Tibial artery (tissue), 4 donors: ENCODE measurements around the gene ACTG2.
"Not testable (repeated sequence)": the region's sequence is repeated elsewhere in the genome, so short reads cannot be mapped to it uniquely, and the experiment has no call there.

Experiments used
- DNase-seq, 2 donors: peaks; one replicate each; pipeline ENCODE4 v3.0.0-alpha.2; 2019
- H3K27ac ChIP-seq, 2 donors: fragments of 200-600 bp; sonication (generic) in 1 of 2; 1 replicate in 1 of 2; 2 replicates in 1 of 2; pipeline ENCODE4 v1.5.1; 2018 to 2019; ENCODE audit warnings: mild to moderate bottlenecking in 1 of 2
- H3K27me3 ChIP-seq, 2 donors: fragments of 200-600 bp; sonication (generic) in 1 of 2; one replicate each; pipeline versions ENCODE4 v1.5.1 to v1.6.0; 2016 to 2019
- H3K36me3 ChIP-seq, 3 donors: fragments of 200-600 bp; sonication (generic) in 2 of 3; one replicate each; pipeline ENCODE4 v1.5.1; 2016 to 2019; ENCODE audit warnings: mild to moderate bottlenecking in 2 of 3
- H3K4me1 ChIP-seq, 4 donors: fragments of 200-600 bp; sonication (generic) in 2 of 4; 1 replicate in 3 of 4; 2 replicates in 1 of 4; pipeline ENCODE4 v1.5.1; 2016 to 2019
- H3K4me3 ChIP-seq, 2 donors: fragments of 200-600 bp; sonication (generic) in 1 of 2; 1 replicate in 1 of 2; 2 replicates in 1 of 2; pipeline ENCODE4 v1.5.1; 2018 to 2019; ENCODE audit warnings: mild to moderate bottlenecking in 2 of 2
- H3K9me3 ChIP-seq, 3 donors: fragments of 200-600 bp; sonication (generic) in 1 of 3; one replicate each; pipeline ENCODE4 v1.5.1; 2016 to 2019
- CTCF ChIP-seq, 2 experiments: fragments of 200-600 bp in 1 of 2; fragments of 450-650 bp in 1 of 2; IDR thresholded peaks; one replicate each; pipeline ENCODE4 v1.5.1; 2017 to 2019; ENCODE audit warnings: antibody characterized with exemption in 2 of 2, mild to moderate bottlenecking in 1 of 2, moderate library complexity in 1 of 2
- intact Hi-C: fragments of 100-400 bp; cut with DNase I; formaldehyde crosslinking; loops from one replicate; pipeline ENCODE4 v1.15.0; 2023; ENCODE audit warnings: low total_unique reads

Gene ACTG2

GRCh38 chr2:73938718-73939352 is 46.0 kb downstream of the ACTG2 start:
- Histone ChIP-seq H3K9me3 (no peaks in the 10 kb centered on the region), H3K27ac (no peak overlapping the region), H3K36me3 (peaks cover 0 to 12% (median 10%) of the 10 kb centered on the region in 3 donors), H3K4me1 (peaks cover 0 to 36% (median 14%) of the 10 kb centered on the region in 4 donors), H3K27me3 (no peaks in the 10 kb centered on the region), H3K4me3 (no peak overlapping the region)
- no peak for TF ChIP-seq CTCF (IDR thresholded peaks at IDR 0.05)
- no peak for DNase-seq
- intact Hi-C loops, result no loop called here

GRCh38 chr2:73939419-73939818 is 46.6 kb downstream of the ACTG2 start:
- no peak overlapping the region for H3K27ac ChIP-seq
- no peaks in the 10 kb centered on the region for H3K9me3 ChIP-seq
- H3K27me3 ChIP-seq, result no peaks in the 10 kb centered on the region
- DNase-seq, result no peak
- intact Hi-C loops, result no loop called here
- H3K4me3 ChIP-seq, result no peak overlapping the region
- TF ChIP-seq CTCF (IDR thresholded peaks at IDR 0.05), result no peak
- H3K36me3 ChIP-seq, result peaks cover 0 to 17% (median 11%) of the 10 kb centered on the region in 3 donors
- peaks cover 0 to 36% (median 14%) of the 10 kb centered on the region in 4 donors for H3K4me1 ChIP-seq

- H3K4me3 ChIP-seq, H3K27me3 ChIP-seq, DNase-seq, H3K27ac ChIP-seq, H3K9me3 ChIP-seq, intact Hi-C loops: not testable (repeated sequence)
- Histone ChIP-seq H3K36me3 (peaks cover 0 to 23% (median 16%) of the 10 kb centered on the region in 3 donors), H3K4me1 (peaks cover 0 to 35% (median 12%) of the 10 kb centered on the region in 4 donors)
Observed at GRCh38 chr2:73940066-73940465, 47.3 kb downstream of the ACTG2 start.

- no peak for DNase-seq
- H3K4me1 ChIP-seq, result peaks cover 0 to 12% (median 6%) of the 10 kb centered on the region in 4 donors
- no peaks in the 10 kb centered on the region for H3K9me3 ChIP-seq
- no peak overlapping the region for H3K4me3 ChIP-seq
- no peaks in the 10 kb centered on the region for H3K27me3 ChIP-seq
- H3K27ac ChIP-seq, result no peak overlapping the region
- intact Hi-C loops, result no loop called here
- no peak for TF ChIP-seq CTCF (IDR thresholded peaks at IDR 0.05)
- H3K36me3 ChIP-seq, result peaks cover 14 to 40% (median 34%) of the 10 kb centered on the region in 3 donors
Observed at GRCh38 chr2:73942664-73943063, 49.9 kb downstream of the ACTG2 start.

GRCh38 chr2:73944714-73945113 is 51.9 kb downstream of the ACTG2 start:
- Histone ChIP-seq H3K4me1 (peaks cover 0 to 6% (median under 1%) of the 10 kb centered on the region in 4 donors), H3K27ac (no peak overlapping the region), H3K9me3 (no peaks in the 10 kb centered on the region), H3K27me3 (no peaks in the 10 kb centered on the region), H3K36me3 (peaks cover 32 to 61% (median 52%) of the 10 kb centered on the region in 3 donors), H3K4me3 (no peak overlapping the region)
- intact Hi-C loops, result no loop called here
- no peak for DNase-seq
- TF ChIP-seq CTCF (IDR thresholded peaks at IDR 0.05), result no peak

GRCh38 chr2:73946215-73946614 is 53.4 kb downstream of the ACTG2 start:
- Histone ChIP-seq H3K27me3 (no peaks in the 10 kb centered on the region), H3K9me3 (no peaks in the 10 kb centered on the region), H3K36me3 (peaks cover 44 to 76% (median 67%) of the 10 kb centered on the region in 3 donors), H3K27ac (no peak overlapping the region), H3K4me3 (no peak overlapping the region), H3K4me1 (no peaks in the 10 kb centered on the region)
- TF ChIP-seq CTCF (IDR thresholded peaks at IDR 0.05), result no peak
- DNase-seq, result no peak
- intact Hi-C loops, result no loop called here
